GM18520 (cell line): ENCODE measurements around the gene ZNF317.

Experiments used
- ATAC-seq: cut with Tn5 transposase; IDR thresholded peaks from one replicate; pipeline ENCODE4 v1.9.1; 2021; ENCODE audit not compliant: unreplicated experiment

The ZNF317 gene

DNA sequence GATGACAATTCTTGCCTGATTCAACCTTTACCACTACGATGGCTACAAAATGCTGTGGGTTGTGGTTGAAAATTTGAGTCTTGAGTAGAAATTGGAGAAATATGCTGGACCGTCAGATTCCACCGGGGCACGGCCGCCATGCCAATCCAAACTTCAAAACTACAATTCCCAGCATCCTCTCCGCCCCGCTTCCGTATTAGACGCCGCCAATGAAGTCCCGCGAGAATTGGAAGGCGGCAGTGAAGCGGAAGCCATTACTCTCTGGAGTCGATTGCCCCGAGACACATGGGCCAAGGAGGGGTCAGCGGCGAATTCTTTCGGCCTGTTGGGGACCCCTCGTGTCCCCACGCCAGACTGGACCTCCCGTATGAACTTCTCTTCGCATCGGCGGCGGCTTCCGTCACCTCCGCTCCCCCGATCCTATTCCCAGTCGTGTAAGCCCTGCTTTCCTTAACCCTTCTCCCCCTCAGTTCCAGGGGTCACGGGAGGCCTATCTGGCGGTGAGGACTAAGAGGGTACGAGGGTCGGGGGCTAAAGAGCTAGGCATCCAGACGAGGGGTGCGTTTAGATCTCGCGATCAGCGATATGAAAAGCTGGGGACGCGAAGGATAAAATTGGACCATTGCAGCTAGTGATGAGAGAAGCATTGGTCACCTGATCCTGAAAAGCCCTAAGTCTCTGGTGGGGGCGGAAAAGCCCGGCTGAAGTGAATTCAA, at the start of gene ZNF317:
ZNF317 (plus strand) TSS at position 239 of the 716 bp plus-strand sequence. CDS start 15,620 bp downstream, outside the sequence.
- ATAC-seq = peak; percentile 93

DNA sequence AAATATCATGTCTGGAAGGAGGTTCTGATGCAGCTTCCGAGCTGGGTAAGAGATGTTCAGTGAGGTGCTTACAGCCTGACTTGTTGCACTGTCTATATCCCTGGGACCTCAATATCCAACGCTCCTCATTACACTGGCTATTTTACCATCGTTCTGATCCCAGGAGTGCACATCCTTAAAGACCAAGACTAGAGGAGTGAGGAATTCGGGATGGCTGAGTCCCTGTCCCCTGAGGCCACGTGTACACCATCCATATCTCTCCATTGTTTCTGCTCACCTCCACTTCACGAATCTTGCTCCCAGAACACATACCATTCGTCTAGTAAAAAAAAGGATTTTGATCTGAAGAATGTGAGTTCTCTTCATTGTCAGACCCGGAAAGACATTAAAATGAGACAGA, 32.8 kb upstream of the ZNF317 start, which contains the start of gene OR7G2:
OR7G2 (minus strand) TSS at position 101 of the 400 bp plus-strand sequence. CDS start 4,232 bp downstream, outside the sequence.
- no peak for ATAC-seq

- no peak for ATAC-seq
Measured at GRCh38 chr19:9109959-9110358, 30.2 kb upstream of the ZNF317 start.

DNA sequence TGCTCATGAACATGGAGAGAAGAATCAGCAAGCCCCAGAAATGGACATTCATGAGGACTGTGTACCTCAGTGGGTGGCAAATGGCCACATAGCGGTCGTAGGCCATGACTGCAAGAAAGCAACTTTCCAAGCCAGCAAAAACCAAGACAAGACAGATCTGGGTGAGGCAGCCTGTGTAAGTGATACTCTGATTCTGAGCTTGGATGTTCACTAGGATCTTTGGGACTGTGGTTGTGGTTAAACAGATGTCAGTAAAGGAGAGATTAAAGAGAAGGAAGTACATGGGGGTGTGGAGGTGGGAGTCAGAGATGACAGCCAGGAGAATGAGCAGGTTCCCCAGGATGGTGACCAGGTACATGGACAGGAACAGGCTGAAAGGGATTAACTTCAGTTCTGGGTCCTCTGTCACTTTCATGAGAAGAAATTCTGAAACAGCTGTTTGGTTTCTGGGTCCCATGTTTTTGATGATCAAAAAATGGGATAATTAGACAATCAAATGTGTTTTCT, 24.8 kb upstream of the ZNF317 start, which contains the start of gene OR7G1:
OR7G1 (minus strand) TSS at position 457 of the 507 bp plus-strand sequence; CDS start at position 457, 0 bp downstream.
- ATAC-seq = no peak

- no peak for ATAC-seq
Measured at GRCh38 chr19:9116547-9116946, 23.6 kb upstream of the ZNF317 start.

DNA sequence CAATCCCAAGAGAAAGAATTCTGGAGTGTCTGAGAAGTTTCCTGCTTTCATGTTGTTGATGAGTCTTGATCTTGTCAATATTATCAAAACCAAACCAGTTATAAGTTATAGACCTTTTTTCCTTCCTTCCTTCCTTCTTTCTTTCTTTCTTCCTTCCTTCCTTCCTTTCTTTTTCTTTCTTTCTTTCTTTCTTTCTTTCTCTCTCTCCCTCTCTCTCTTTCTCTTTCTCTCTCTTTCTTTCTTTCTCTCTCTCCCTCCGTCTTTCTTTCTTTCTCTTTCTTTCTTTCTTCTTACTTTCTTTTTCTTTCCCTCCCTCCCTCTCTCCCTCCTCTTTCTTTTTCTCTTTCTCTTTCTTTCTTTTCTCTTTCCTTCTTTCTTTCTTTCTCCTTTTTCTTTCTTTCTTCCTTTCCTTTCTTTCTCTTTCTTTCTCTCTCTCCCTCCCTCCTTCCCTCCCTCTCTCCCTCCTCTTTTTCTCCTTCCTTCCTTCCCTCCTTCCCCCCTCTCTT, 13.2 kb upstream of the ZNF317 start, which contains the start of gene OR7G3:
OR7G3 (minus strand) TSS at position 51 of the 506 bp plus-strand sequence; CDS start at position 51, 0 bp downstream.
- no peak for ATAC-seq

DNA sequence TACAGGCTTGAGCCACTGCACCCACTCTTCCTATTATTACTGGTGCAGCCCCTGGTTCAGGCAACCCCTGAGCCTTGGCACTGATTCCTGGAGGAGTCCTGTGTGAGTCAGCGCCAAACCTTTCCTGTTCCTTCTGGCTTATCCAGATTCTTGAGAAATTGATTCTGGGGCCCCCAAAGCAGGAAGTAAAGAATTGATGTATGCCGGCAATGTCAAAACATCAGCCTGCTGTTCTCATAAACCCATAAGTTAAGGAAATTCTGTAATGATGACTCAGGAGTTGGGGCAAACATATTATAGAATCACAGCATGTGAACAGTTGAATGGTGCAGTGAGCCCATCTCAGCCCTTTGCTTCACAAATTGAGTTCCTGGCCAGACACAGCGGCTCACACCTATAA, 12.0 kb upstream of the ZNF317 start:
- no peak for ATAC-seq

- ATAC-seq = no peak
Measured at GRCh38 chr19:9130965-9131364, 9.2 kb upstream of the ZNF317 start.

GRCh38 chr19:9132422-9132821, 7.8 kb upstream of the ZNF317 start:
- ATAC-seq = no peak

- no peak for ATAC-seq
Measured at GRCh38 chr19:9139609-9140158, 513 bp upstream of the ZNF317 start.

GRCh38 chr19:9144920-9145319, 4.7 kb downstream of the ZNF317 start:
- no peak for ATAC-seq

DNA sequence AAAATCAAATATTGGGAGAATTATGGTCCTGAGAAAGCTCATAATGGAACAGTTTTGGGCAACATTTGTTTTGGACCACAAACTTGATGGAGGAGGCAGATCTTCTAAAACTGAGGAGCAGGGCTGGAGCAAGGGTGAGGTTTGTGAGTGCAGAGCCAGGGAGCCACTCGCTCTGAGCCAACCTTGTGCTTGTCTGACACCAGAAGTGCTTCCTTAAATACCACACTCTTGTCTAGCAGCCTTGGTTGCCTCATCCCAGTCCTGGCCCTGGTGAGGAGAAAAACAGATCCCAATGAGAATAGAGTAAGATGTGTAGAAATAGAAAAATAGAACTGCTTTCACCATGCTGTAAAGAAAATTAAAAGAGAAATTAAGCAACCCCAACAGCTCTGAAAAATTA, 6.7 kb downstream of the ZNF317 start:
- ATAC-seq = no peak

DNA sequence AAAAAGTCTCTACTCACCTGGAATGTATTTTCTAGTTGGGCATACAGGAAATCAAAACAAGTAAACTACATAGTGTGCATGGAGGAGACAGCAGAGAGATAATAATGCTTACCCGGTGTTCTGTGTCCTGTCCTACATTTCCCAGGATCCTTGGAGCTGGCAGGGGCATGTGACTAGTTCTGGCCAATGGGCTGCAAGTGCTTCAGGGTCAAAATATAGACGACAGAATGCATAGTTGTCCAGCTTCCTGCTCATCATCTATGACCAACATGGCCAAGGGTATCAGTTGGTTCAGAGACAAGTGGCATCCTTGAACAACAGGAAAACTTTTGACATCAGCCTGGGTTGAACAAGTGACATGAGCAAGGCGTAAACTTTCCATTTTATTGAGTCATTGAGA, 8.5 kb downstream of the ZNF317 start:
- ATAC-seq = no peak

DNA sequence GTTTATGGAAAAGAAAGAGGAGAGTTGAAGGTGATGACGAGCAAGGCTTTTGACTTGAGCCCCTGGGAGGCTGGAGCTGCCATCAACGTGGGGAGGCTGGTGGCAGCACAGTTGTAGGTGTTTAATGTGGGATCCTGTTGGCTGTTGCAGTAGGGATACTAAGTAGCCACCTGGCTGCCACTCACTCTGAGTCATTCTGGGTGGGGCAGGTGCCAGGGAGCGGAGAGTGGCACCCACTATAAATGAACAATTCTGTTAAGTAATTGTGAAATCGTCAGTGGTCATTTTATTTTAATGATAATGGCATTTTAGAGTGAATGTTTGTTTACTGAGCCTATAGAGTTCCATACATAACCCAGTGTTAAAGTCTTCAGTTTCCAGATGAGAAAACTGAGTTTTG, 9.8 kb downstream of the ZNF317 start:
- ATAC-seq = no peak

DNA sequence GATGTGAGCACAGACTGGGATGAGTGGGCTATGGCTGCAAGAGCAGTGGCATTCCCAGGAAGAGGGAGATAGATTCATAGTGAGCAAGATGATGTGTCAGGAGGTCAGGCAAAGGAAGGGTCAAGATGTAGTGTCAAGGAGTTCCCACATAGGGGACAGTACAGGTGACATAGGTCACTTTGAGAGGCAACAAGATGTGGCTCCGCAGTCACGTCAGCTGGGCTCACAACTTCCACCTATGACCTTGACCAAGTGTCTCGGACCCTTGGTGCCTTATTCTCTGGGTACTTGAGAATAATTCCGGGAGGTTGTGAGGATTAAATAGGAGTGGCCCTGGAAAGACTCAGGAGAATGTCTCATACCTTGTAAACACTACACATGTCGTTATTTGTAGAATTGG, 10.5 kb downstream of the ZNF317 start:
- ATAC-seq = no peak

DNA sequence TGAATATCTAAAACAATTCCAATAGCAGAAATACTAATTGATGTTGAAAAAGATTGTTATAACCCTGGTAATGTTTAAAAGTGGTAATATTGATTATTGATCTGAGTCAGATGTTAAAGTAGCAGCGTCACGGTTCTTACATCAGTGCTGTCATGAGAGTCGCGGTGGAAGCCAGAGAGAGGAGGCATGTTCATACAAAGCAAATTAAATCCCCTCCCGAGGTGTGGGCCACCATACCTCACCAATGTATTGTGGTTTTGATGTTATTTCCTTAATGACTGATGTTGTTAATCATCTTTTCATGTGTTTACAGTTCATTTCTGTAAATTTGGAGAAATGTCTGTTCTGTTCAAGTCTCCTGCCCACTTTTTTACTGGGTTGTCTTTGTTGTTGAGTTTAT, 11.2 kb downstream of the ZNF317 start:
- no peak for ATAC-seq

DNA sequence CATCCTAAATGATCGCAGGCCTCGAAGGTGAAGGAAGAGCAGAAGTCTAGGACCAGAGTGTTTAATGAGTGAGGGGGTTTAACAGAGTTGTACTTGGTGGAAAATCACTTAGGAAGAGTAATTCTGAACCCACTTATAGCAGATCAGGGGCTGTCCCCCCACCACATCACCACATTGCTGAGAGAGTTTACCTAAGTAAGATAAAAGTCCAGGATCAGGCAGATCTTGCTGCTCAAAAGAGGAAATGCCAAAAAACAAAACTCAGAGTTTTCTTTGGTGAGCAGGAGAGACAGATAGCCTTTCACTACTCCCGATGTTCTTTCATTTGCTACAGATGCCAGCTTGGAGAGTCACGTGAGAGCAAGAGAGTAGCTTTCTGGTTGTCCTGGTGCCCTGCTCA, 15.4 kb downstream of the ZNF317 start:
- no peak for ATAC-seq

DNA sequence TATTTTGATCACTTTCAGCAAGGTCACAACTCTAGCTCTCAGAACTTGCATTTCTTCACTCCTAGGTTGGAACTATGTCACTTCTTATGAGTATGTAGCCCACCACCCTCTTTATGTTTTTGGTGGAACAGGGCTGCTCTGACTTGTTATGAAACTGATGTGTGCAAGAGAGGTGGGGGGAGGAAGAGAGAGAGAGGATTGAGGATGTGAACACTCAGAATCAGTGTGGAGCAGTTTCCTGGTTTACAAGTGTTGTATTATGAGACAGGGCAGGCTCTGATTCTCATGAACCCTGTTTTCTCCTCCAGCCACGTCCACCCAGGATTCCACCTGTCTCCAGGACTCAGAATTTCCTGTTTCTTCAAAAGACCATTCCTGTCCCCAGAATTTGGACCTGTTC, 16.1 kb downstream of the ZNF317 start:
- ATAC-seq = no peak

GRCh38 chr19:9159891-9160290, 19.7 kb downstream of the ZNF317 start:
- no peak for ATAC-seq

DNA sequence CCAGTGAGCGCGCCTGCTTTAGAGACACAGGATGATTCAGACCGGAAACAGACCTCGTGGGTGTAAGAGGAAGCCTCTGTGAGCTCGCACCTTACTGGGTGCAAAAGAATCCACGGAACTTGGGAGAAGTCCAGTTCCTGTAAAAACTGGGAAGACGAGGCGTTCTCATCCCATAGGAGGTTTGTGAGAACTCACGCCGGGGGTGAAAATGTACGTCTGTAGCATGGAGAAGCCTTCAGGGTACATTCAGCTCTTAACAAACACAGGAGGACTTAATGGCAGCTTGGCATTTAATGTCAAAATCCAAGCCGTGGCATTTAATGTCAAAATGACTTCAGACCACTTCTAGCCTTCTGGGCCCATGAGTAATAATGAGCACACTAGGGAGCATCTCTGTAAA, 21.2 kb downstream of the ZNF317 start:
- no peak for ATAC-seq

GRCh38 chr19:9165261-9165660, 25.1 kb downstream of the ZNF317 start:
- ATAC-seq = no peak

DNA sequence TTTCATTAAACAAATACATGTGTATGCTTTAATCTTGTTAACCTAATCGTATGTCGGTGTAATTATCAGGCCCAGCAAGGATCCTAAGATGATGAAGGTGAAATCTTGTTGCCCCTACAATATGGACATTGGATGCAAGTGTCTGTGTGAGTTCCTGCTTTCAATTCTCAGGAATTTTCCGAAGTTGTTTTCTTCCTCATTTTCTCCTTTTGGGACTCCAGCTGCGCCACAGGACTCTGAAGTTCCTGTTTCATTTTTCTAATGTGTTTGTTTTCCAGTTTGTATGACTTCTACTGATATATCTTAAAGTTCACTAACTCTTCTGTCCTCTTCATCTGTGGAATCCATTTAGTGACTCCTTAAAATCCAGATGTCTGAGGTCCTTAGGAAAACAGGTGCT, 26.6 kb downstream of the ZNF317 start:
- no peak for ATAC-seq
